ENCODE results near the gene LRRC75B.
"Not testable (repeated sequence)": the region's sequence is repeated elsewhere in the genome, so short reads cannot be mapped to it uniquely, and the experiment has no call there.

GRCh38 chr22:24608327-24608726, 15.5 kb upstream of the LRRC75B start:
- not testable (repeated sequence) for TF ChIP-seq FOXA1 (IDR thresholded peaks at IDR 0.05; ENCODE audit: borderline replicate concordance); HDGF (IDR thresholded peaks at IDR 0.05); CTCF (IDR thresholded peaks at IDR 0.05 in 2 of 3, conservative IDR thresholded peaks at IDR 0.05 in 1 of 3; ENCODE audit: insufficient read depth in 2 of 3, low read depth in 1 of 3, low read length in 3 of 3); CHD2 (IDR thresholded peaks at IDR 0.05; ENCODE audit: low read depth, low read length); VEZF1 (CRISPR knock-in tag; IDR thresholded peaks at IDR 0.05); JUN (IDR thresholded peaks at IDR 0.05; ENCODE audit: borderline replicate concordance, low read depth, low read length); JUN (CRISPR knock-in tag; IDR thresholded peaks at IDR 0.05; ENCODE audit: borderline replicate concordance); ZNF740 (CRISPR knock-in tag; IDR thresholded peaks at IDR 0.05); ZNF740 (tag; IDR thresholded peaks at IDR 0.05); MXI1 (IDR thresholded peaks at IDR 0.05; ENCODE audit: low read depth, low read length); ZNF274 (IDR thresholded peaks at IDR 0.05; ENCODE audit: borderline replicate concordance, low read depth, low read length); POLR2AphosphoS5 (IDR thresholded peaks at IDR 0.05; ENCODE audit: control insufficient read depth, insufficient read depth, low read depth, low read length); ZNF263 (CRISPR knock-in tag; IDR thresholded peaks at IDR 0.05; ENCODE audit: borderline replicate concordance); SETDB1 (IDR thresholded peaks at IDR 0.05; ENCODE audit: low read length); SRSF7 (optimal IDR thresholded peaks at IDR 0.05; ENCODE audit: low read depth, low read length); MAFG (tag; conservative IDR thresholded peaks at IDR 0.05)
